Measurements from ENCODE around the gene SLC49A3. TPM values are rescaled to one million over a fixed set of nuclear protein-coding genes. Genes with fewer than 3 reads are reported as not detected.
A peak's percentile ranks its signal among the peaks of the same experiment; 100 is the strongest.

Gene SLC49A3
- total and polyA plus RNA-seq, 2 of the 13 experiments (the other 11 are each of a cell fraction or from before 2014, with no cell fraction given) = 0.07 to 0.17 TPM

DNA sequence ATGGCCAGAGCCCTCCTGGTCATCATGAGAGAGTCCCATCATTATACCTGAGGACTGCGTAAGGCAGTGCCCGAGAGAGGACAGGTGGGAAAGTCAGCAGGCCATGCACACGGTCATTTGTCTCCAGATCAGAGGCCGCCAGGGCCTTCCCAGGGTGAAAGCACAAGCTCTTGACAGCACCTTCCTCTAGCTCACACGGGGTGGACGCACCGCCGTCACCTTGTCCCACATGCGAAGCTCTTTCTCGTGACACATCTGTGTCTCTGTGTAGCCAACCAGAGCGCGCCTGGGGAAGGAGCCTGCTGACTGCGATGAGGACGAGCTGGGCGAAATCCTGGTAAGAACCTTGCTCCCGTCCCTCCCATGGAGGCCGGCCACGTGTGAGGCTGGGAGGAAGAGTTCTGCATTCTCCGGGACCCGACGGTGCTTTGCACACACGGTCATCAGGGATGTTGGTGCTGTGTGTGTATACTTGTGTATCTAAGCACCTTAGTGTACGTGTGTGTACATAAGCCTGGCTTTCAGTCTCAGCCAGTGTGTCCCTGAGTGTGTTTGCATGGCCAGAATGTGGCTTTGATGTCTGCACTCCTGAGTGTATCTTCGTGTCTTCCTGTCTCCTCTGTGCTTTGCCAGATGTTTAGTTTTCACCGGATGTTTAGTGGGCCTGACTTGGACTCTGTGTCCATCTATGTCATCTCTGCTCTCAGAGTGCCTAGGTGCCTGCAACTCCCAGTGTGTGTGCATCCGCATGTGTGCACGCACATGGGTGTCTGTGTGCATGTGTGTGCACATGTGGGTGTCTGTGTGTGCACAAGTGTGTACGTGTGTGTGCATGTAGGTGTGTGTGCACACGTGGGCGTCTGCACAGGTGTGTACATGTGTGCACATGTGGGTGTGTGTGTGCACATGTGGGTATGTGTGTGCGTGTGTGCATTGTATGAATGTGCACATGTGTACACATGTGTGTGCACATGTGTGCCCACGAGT is 30.0 kb downstream of the SLC49A3 start (continued):
- TF ChIP-seq, protein P1, sequence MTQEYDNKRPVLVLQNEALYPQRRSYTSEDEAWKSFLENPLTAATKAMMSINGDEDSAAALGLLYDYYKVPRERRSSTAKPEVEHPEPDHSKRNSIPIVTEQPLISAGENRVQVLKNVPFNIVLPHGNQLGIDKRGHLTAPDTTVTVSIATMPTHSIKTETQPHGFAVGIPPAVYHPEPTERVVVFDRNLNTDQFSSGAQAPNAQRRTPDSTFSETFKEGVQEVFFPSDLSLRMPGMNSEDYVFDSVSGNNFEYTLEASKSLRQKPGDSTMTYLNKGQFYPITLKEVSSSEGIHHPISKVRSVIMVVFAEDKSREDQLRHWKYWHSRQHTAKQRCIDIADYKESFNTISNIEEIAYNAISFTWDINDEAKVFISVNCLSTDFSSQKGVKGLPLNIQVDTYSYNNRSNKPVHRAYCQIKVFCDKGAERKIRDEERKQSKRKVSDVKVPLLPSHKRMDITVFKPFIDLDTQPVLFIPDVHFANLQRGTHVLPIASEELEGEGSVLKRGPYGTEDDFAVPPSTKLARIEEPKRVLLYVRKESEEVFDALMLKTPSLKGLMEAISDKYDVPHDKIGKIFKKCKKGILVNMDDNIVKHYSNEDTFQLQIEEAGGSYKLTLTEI (CRISPR knock-in tag; conservative IDR thresholded peaks at IDR 0.05) = no peak
- TF ChIP-seq KLF11 (CRISPR knock-in tag; IDR thresholded peaks at IDR 0.05) = no peak
- TF ChIP-seq EZH2 (conservative IDR thresholded peaks at IDR 0.05; ENCODE audit: low read depth, low read length) = no peak
- TF ChIP-seq ZNF572 (CRISPR knock-in tag; IDR thresholded peaks at IDR 0.05) = no peak
- no peak for TF ChIP-seq ZBTB14 (CRISPR knock-in tag; IDR thresholded peaks at IDR 0.05)
- TF ChIP-seq NFKB2 (CRISPR knock-in tag; IDR thresholded peaks at IDR 0.05; ENCODE audit: borderline replicate concordance) = no peak
- no peak for TF ChIP-seq TBL1XR1 (IDR thresholded peaks at IDR 0.05; ENCODE audit: borderline replicate concordance, low read length, partially characterized antibody)
- TF ChIP-seq ZFP1 (CRISPR knock-in tag; IDR thresholded peaks at IDR 0.05) = no peak
- peak; percentile 11; the same call in 1 of the 2 replicates for TF ChIP-seq FOSL2 (CRISPR knock-in tag; IDR thresholded peaks at IDR 0.05)
- TF ChIP-seq MYNN (CRISPR knock-in tag; IDR thresholded peaks at IDR 0.05; ENCODE audit: low read depth) = no peak
- TF ChIP-seq ZKSCAN1 (IDR thresholded peaks at IDR 0.05; ENCODE audit: low read length) = 0 out of 2 replicates have a peak, but pooled peaks have one; percentile 43
- TF ChIP-seq ZNF232 (CRISPR knock-in tag; IDR thresholded peaks at IDR 0.05; ENCODE audit: borderline replicate concordance) = 0 out of 2 replicates have a peak, but pooled peaks have one; percentile 21
- TF ChIP-seq ZSCAN5A (CRISPR knock-in tag; IDR thresholded peaks at IDR 0.05; ENCODE audit: borderline replicate concordance) = no peak
- no peak for TF ChIP-seq XBP1 (CRISPR knock-in tag; IDR thresholded peaks at IDR 0.05)
- TF ChIP-seq REL (CRISPR knock-in tag; conservative IDR thresholded peaks at IDR 0.05) = no peak
- TF ChIP-seq, protein P2, sequence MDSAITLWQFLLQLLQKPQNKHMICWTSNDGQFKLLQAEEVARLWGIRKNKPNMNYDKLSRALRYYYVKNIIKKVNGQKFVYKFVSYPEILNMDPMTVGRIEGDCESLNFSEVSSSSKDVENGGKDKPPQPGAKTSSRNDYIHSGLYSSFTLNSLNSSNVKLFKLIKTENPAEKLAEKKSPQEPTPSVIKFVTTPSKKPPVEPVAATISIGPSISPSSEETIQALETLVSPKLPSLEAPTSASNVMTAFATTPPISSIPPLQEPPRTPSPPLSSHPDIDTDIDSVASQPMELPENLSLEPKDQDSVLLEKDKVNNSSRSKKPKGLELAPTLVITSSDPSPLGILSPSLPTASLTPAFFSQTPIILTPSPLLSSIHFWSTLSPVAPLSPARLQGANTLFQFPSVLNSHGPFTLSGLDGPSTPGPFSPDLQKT (CRISPR knock-in tag; IDR thresholded peaks at IDR 0.05; ENCODE audit: borderline replicate concordance) = no peak
- TF ChIP-seq TERF1 (CRISPR knock-in tag; IDR thresholded peaks at IDR 0.05) = no peak
- TF ChIP-seq MXD4 (CRISPR knock-in tag; IDR thresholded peaks at IDR 0.05) = no peak
- no peak for TF ChIP-seq SYNCRIP (IDR thresholded peaks at IDR 0.05; ENCODE audit: insufficient read depth, low read depth, low read length)
- peak; percentile 42; the same call in 1 of the 2 replicates for TF ChIP-seq ZSCAN21 (CRISPR knock-in tag; IDR thresholded peaks at IDR 0.05; ENCODE audit: borderline replicate concordance)
- no peak for TF ChIP-seq RBFOX2 (IDR thresholded peaks at IDR 0.05; ENCODE audit: low read depth, low read length)
- TF ChIP-seq BRD4 (CRISPR knock-in tag; IDR thresholded peaks at IDR 0.05) = no peak; the same call in 1 of the 2 replicates
- TF ChIP-seq MZF1 (CRISPR knock-in tag; IDR thresholded peaks at IDR 0.05; ENCODE audit: borderline replicate concordance) = no peak
